ENCODE data around the gene SYT17. TPM values are rescaled to one million over a fixed set of nuclear protein-coding genes. Genes with fewer than 3 reads are reported as not detected.

The SYT17 gene
- polyA plus RNA-seq, 3 donors = 0.81 to 4.9 (median 1.1) TPM

DNA sequence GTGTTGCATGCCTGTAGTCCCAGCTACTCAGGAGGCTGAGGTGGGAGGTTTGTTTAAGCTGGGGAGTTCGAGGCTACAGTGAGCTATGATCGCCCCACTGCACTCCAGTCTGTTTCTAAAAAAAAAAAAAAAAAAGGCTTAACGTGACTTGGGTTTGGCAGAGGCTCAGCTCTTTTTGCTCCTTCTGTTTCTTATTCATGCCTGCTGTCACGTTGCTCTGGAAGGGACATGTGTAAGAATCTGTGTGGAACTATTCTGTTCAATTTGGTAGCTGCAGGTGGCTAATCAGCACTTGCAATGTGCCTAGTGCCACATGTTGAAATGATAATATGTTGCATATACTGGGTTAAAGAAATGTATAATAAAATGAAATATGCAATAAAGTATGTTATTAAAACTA lies 20.9 kb upstream of the SYT17 start:
- H3K4me1 ChIP-seq (ENCODE audit: control insufficient read depth in 1 of 2, insufficient read depth in 2 of 2, low read length in 2 of 2) = no peaks in the 10 kb centered on the region
- peaks cover 4 to 5% of the 10 kb centered on the region in 2 donors for H3K9me3 ChIP-seq (replicated peaks in 1 of 2; ENCODE audit: control insufficient read depth in 1 of 2, insufficient read depth in 1 of 2, low read length in 2 of 2)
- no peak overlapping the region for H3K4me3 ChIP-seq (replicated peaks in 1 of 3; ENCODE audit: low read depth in 2 of 3, low read length in 3 of 3)
- no peaks in the 10 kb centered on the region for H3K36me3 Mint-ChIP-seq
- no peaks in the 10 kb centered on the region for H3K36me3 ChIP-seq (replicated peaks in 1 of 2; ENCODE audit: control insufficient read depth in 1 of 2, insufficient read depth in 2 of 2, low read length in 2 of 2)
- H4K20me1 ChIP-seq (ENCODE audit: insufficient read depth, low read length) = no peaks in the 10 kb centered on the region
- H3K27me3 Mint-ChIP-seq (ENCODE audit: low read depth in 3 of 3) = peaks cover 4 to 16% (median 7%) of the 10 kb centered on the region in 3 donors
- peaks cover 6% of the 10 kb centered on the region for H3K4me1 Mint-ChIP-seq
- no peak overlapping the region for H3K4me2 ChIP-seq (replicated peaks; ENCODE audit: extremely low read depth, low read length, poor library complexity, severe bottlenecking)
- H3K79me2 ChIP-seq (ENCODE audit: insufficient read depth, low read length) = no peaks in the 10 kb centered on the region
- no peaks in the 10 kb centered on the region for H3K27me3 ChIP-seq (ENCODE audit: control insufficient read depth in 2 of 2, insufficient read depth in 2 of 2, low read length in 2 of 2)
- H3K27ac ChIP-seq (ENCODE audit: low read depth in 1 of 2, low read length in 2 of 2) = no peak overlapping the region
- H3K9me3 Mint-ChIP-seq = peaks cover 3 to 20% (median 10%) of the 10 kb centered on the region in 7 donors
- 90% methylated on average over 2 of the region's 4 CpGs for WGBS (ENCODE audit: insufficient coverage)
- no peak overlapping the region for H3K4me3 Mint-ChIP-seq
- H3K27ac Mint-ChIP-seq = no peak overlapping the region
- no peak overlapping the region for H2AFZ ChIP-seq (ENCODE audit: insufficient read depth, low read depth, low read length, poor library complexity, severe bottlenecking)
- H3K9ac ChIP-seq (ENCODE audit: insufficient read depth, low read length, poor library complexity, severe bottlenecking) = no peak overlapping the region
- TF ChIP-seq, protein P1, sequence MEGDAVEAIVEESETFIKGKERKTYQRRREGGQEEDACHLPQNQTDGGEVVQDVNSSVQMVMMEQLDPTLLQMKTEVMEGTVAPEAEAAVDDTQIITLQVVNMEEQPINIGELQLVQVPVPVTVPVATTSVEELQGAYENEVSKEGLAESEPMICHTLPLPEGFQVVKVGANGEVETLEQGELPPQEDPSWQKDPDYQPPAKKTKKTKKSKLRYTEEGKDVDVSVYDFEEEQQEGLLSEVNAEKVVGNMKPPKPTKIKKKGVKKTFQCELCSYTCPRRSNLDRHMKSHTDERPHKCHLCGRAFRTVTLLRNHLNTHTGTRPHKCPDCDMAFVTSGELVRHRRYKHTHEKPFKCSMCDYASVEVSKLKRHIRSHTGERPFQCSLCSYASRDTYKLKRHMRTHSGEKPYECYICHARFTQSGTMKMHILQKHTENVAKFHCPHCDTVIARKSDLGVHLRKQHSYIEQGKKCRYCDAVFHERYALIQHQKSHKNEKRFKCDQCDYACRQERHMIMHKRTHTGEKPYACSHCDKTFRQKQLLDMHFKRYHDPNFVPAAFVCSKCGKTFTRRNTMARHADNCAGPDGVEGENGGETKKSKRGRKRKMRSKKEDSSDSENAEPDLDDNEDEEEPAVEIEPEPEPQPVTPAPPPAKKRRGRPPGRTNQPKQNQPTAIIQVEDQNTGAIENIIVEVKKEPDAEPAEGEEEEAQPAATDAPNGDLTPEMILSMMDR (IDR thresholded peaks at IDR 0.05) = no peak
- intact Hi-C loops (cut with micrococcal nuclease) = no loop called here
- no peak for DNase-seq

DNA sequence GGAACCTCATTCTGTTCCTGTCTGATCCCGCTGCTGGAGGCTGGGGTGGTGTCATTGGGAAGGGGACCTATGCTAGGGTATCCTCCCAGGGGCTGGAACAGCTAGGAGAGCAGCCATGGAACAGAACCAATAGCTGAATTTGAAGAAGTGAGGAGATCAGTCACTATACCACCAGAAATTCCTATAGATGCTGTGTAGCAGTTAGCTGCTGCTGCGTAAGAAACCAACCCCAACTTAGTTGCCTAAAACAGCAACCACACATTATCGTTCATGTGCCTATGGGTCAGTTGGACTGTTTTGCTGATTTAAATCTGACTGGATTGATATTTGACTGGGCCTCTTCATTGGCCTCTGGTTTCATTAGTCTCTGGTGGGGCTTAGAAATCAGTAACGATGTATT lies 20.4 kb upstream of the SYT17 start:
- Histone ChIP-seq H3K79me2 (ENCODE audit: insufficient read depth, low read length) (no peaks in the 10 kb centered on the region), H3K4me1 (ENCODE audit: control insufficient read depth in 1 of 2, insufficient read depth in 2 of 2, low read length in 2 of 2) (no peaks in the 10 kb centered on the region), H3K36me3 (replicated peaks in 1 of 2; ENCODE audit: control insufficient read depth in 1 of 2, insufficient read depth in 2 of 2, low read length in 2 of 2) (no peaks in the 10 kb centered on the region), H3K9ac (ENCODE audit: insufficient read depth, low read length, poor library complexity, severe bottlenecking) (no peak overlapping the region), H3K4me2 (replicated peaks; ENCODE audit: extremely low read depth, low read length, poor library complexity, severe bottlenecking) (no peak overlapping the region), H3K27me3 (ENCODE audit: control insufficient read depth in 2 of 2, insufficient read depth in 2 of 2, low read length in 2 of 2) (no peaks in the 10 kb centered on the region), H2AFZ (ENCODE audit: insufficient read depth, low read depth, low read length, poor library complexity, severe bottlenecking) (no peak overlapping the region), H3K4me3 (replicated peaks in 1 of 3; ENCODE audit: low read depth in 2 of 3, low read length in 3 of 3) (no peak overlapping the region), H4K20me1 (ENCODE audit: insufficient read depth, low read length) (no peaks in the 10 kb centered on the region), H3K9me3 (replicated peaks in 1 of 2; ENCODE audit: control insufficient read depth in 1 of 2, insufficient read depth in 1 of 2, low read length in 2 of 2) (peaks cover 4 to 5% of the 10 kb centered on the region in 2 donors), H3K27ac (ENCODE audit: low read depth in 1 of 2, low read length in 2 of 2) (no peak overlapping the region)
- no CpG with 5 or more reads among the region's 4 CpGs for WGBS (ENCODE audit: insufficient coverage)
- Mint-ChIP-seq H3K27me3 (ENCODE audit: low read depth in 3 of 3) (peaks cover 4 to 16% (median 9%) of the 10 kb centered on the region in 3 donors), H3K36me3 (no peaks in the 10 kb centered on the region), H3K4me1 (peaks cover 6% of the 10 kb centered on the region), H3K4me3 (no peak overlapping the region), H3K27ac (peak overlapping the region in 1 of 7 donors; percentile 64), H3K9me3 (peaks cover 3 to 20% (median 10%) of the 10 kb centered on the region in 7 donors)
- no peak for DNase-seq
- intact Hi-C loops (cut with micrococcal nuclease) = no loop called here
- TF ChIP-seq, protein P1 (IDR thresholded peaks at IDR 0.05) = no peak
